ENCODE results near the gene SLC35F3.

SLC35F3 gene

GRCh38 chr1:234047123-234047522 lies 142.6 kb downstream of the SLC35F3 start:
- no peak for DNase-seq

- no peak for DNase-seq
Measured at GRCh38 chr1:234062166-234062565, 157.7 kb downstream of the SLC35F3 start.

- peak; percentile 67 for DNase-seq
Measured at GRCh38 chr1:234065794-234066447, 161.4 kb downstream of the SLC35F3 start.

GRCh38 chr1:234067581-234068337 lies 163.3 kb downstream of the SLC35F3 start:
- no peak for DNase-seq

GRCh38 chr1:234069760-234070159 lies 165.3 kb downstream of the SLC35F3 start:
- no peak for DNase-seq

- no peak for DNase-seq
Measured at GRCh38 chr1:234072793-234073192, 168.3 kb downstream of the SLC35F3 start.

GRCh38 chr1:234078143-234078542 lies 173.7 kb downstream of the SLC35F3 start:
- no peak for DNase-seq

GRCh38 chr1:234079896-234080295 lies 175.4 kb downstream of the SLC35F3 start:
- DNase-seq: no peak

- no peak for DNase-seq
Measured at GRCh38 chr1:234083460-234083859, 179.0 kb downstream of the SLC35F3 start.

GRCh38 chr1:234089396-234089795 lies 184.9 kb downstream of the SLC35F3 start:
- no peak for DNase-seq

GRCh38 chr1:234090212-234091064 lies 186.0 kb downstream of the SLC35F3 start:
- DNase-seq: no peak

GRCh38 chr1:234091065-234091401 lies 186.6 kb downstream of the SLC35F3 start:
- DNase-seq: no peak

- DNase-seq: no peak
Measured at GRCh38 chr1:234091876-234092275, 187.4 kb downstream of the SLC35F3 start.

- DNase-seq: no peak
Measured at GRCh38 chr1:234093107-234093506, 188.6 kb downstream of the SLC35F3 start.

GRCh38 chr1:234093741-234094140 lies 189.3 kb downstream of the SLC35F3 start:
- no peak for DNase-seq

GRCh38 chr1:234094172-234094571 lies 189.7 kb downstream of the SLC35F3 start:
- no peak for DNase-seq

GRCh38 chr1:234096161-234096770 lies 191.8 kb downstream of the SLC35F3 start:
- no peak for DNase-seq

GRCh38 chr1:234102583-234102982 lies 198.1 kb downstream of the SLC35F3 start:
- no peak for DNase-seq

GRCh38 chr1:234103198-234103597 lies 198.7 kb downstream of the SLC35F3 start:
- no peak for DNase-seq

GRCh38 chr1:234106032-234106431 lies 201.6 kb downstream of the SLC35F3 start:
- no peak for DNase-seq

GRCh38 chr1:234107416-234108021 lies 203.0 kb downstream of the SLC35F3 start:
- DNase-seq: no peak

GRCh38 chr1:234108921-234109320 lies 204.4 kb downstream of the SLC35F3 start:
- DNase-seq: no peak

GRCh38 chr1:234109840-234110239 lies 205.4 kb downstream of the SLC35F3 start:
- no peak for DNase-seq

All from activated CD4-positive, alpha-beta T cell treated with anti-CD3 and anti-CD28 coated beads, Interleukin-2, amount 50 U/mL, for 1 hour (primary cell).